SIG-M5 treated with dmso at 0.1 percent for 504 hours (cell line): ENCODE results near the gene CHDH.

ENCODE experiments used
- DNase-seq: peaks from one replicate; lab custom pipeline; 2025; ENCODE audit not compliant: unreplicated experiment; lab: John Stamatoyannopoulos, UW

CHDH gene

GRCh38 chr3:53764026-53764775, 82.0 kb downstream of the CHDH start:
- DNase-seq: no peak

- no peak for DNase-seq
These were observed 82.9 kb downstream of the CHDH start for GRCh38 chr3:53763353-53763752.
